GM18517 (cell line): ENCODE data around the gene RBP5.
"Not testable (repeated sequence)": the region's sequence is repeated elsewhere in the genome, so short reads cannot be mapped to it uniquely, and the experiment has no call there.

Source experiments
- ATAC-seq: cut with Tn5 transposase; IDR thresholded peaks from one replicate; pipeline ENCODE4 v1.9.1; 2021; ENCODE audit warnings: mild to moderate bottlenecking, moderate library complexity; ENCODE audit not compliant: unreplicated experiment

Gene RBP5

GRCh38 chr12:7123806-7124522, 4.7 kb downstream of the RBP5 start:
- no peak for ATAC-seq

GRCh38 chr12:7122811-7123769, 5.6 kb downstream of the RBP5 start:
- no peak for ATAC-seq

GRCh38 chr12:7121324-7121723, 7.4 kb downstream of the RBP5 start:
- no peak for ATAC-seq

- ATAC-seq = no peak
Observed at GRCh38 chr12:7120166-7120565, 8.5 kb downstream of the RBP5 start.

GRCh38 chr12:7118881-7119280, 9.8 kb downstream of the RBP5 start:
- no peak for ATAC-seq

- no peak for ATAC-seq
Observed at GRCh38 chr12:7117670-7118069, 11.0 kb downstream of the RBP5 start.

- no peak for ATAC-seq
Observed at GRCh38 chr12:7116916-7117315, 11.8 kb downstream of the RBP5 start.

GRCh38 chr12:7116196-7116595, 12.5 kb downstream of the RBP5 start:
- ATAC-seq = no peak

- no peak for ATAC-seq
Observed at GRCh38 chr12:7114851-7115250, 13.8 kb downstream of the RBP5 start.

GRCh38 chr12:7114008-7114407, 14.7 kb downstream of the RBP5 start:
- no peak for ATAC-seq

GRCh38 chr12:7113389-7113871, 15.3 kb downstream of the RBP5 start:
- peak; percentile 52 for ATAC-seq

- no peak for ATAC-seq
Observed at GRCh38 chr12:7112041-7112440, 16.6 kb downstream of the RBP5 start.

GRCh38 chr12:7110661-7111060, 18.0 kb downstream of the RBP5 start:
- no peak for ATAC-seq

- ATAC-seq = no peak
Observed at GRCh38 chr12:7109572-7109920, 19.1 kb downstream of the RBP5 start.

- ATAC-seq = no peak
Observed at GRCh38 chr12:7108796-7109571, 19.7 kb downstream of the RBP5 start, which contains the start of gene C1RL. Gene C1RL (minus strand): TSS chr12:7109214. CDS start chr12:7109180, 34 bp downstream.

GRCh38 chr12:7108003-7108795, 20.5 kb downstream of the RBP5 start:
- peak; percentile 79 for ATAC-seq

- ATAC-seq = no peak
Observed at GRCh38 chr12:7107636-7108002, 21.1 kb downstream of the RBP5 start.

GRCh38 chr12:7107181-7107580, 21.5 kb downstream of the RBP5 start:
- ATAC-seq = not testable (repeated sequence)

- ATAC-seq = no peak
Observed at GRCh38 chr12:7106082-7106481, 22.6 kb downstream of the RBP5 start.

- no peak for ATAC-seq
Observed at GRCh38 chr12:7103837-7104584, 24.7 kb downstream of the RBP5 start.
